Hepatocyte (in vitro differentiated cells): ENCODE results near the gene SIPA1. TPM values are rescaled to one million over a fixed set of nuclear protein-coding genes. Genes with fewer than 3 reads are reported as not detected.

Source experiments
- DNase-seq: peaks from one replicate; pipeline ENCODE4 v3.0.0-alpha.2; 2016; ENCODE audit warnings: low spot score
- H2AFZ ChIP-seq: fragments of 200-600 bp; sonication (generic); 2 replicates; pipeline ENCODE4 v1.6.0; 2016; ENCODE audit warnings: antibody characterized with exemption, mild to moderate bottlenecking
- H3K27ac ChIP-seq: fragments of 200-600 bp; sonication (generic); 2 replicates; pipeline ENCODE4 v1.5.1; 2016; ENCODE audit warnings: mild to moderate bottlenecking
- H3K27me3 ChIP-seq: fragments of 200-600 bp; sonication (generic); 2 replicates; pipeline ENCODE4 v1.6.1; 2016
- H3K36me3 ChIP-seq: fragments of 200-600 bp; sonication (generic); replicated peaks from 2 replicates; pipeline ENCODE4 v1.5.1; 2016; ENCODE audit warnings: low read depth; ENCODE audit not compliant: insufficient read depth
- H3K4me1 ChIP-seq: fragments of 200-600 bp; sonication (generic); 2 replicates; pipeline ENCODE4 v1.5.1; 2016; ENCODE audit warnings: mild to moderate bottlenecking, moderate library complexity; ENCODE audit not compliant: insufficient read depth
- H3K4me2 ChIP-seq: fragments of 200-600 bp; sonication (generic); 2 replicates; pipeline ENCODE4 v1.6.0; 2016
- H3K4me3 ChIP-seq: fragments of 200-600 bp; sonication (generic); 2 replicates; pipeline ENCODE4 v1.5.1; 2016; ENCODE audit warnings: mild to moderate bottlenecking
- H3K79me2 ChIP-seq: fragments of 200-600 bp; sonication (generic); 2 replicates; pipeline ENCODE4 v1.6.0; 2017; ENCODE audit warnings: mild to moderate bottlenecking
- H3K9me2 ChIP-seq: fragments of 200-600 bp; sonication (generic); replicated peaks from 2 replicates; pipeline ENCODE4 v1.6.0; 2017; ENCODE audit warnings: mild to moderate bottlenecking; ENCODE audit not compliant: insufficient read depth
- H3K9me3 ChIP-seq: fragments of 200-600 bp; sonication (generic); 2 replicates; pipeline ENCODE4 v1.5.1; 2016; ENCODE audit warnings: low read depth, mild to moderate bottlenecking
- H4K20me1 ChIP-seq: fragments of 200-600 bp; sonication (generic); 2 replicates; pipeline ENCODE4 v1.6.0; 2016; ENCODE audit warnings: mild to moderate bottlenecking; ENCODE audit not compliant: insufficient read depth, poor library complexity, severe bottlenecking
- EZH2 ChIP-seq: fragments of 200-600 bp; sonication (generic); IDR thresholded peaks from 2 replicates; pipeline ENCODE4 v1.6.1; 2016; ENCODE audit warnings: antibody characterized with exemption, mild to moderate bottlenecking, borderline replicate concordance
- EZH2phosphoT487 ChIP-seq: fragments of 200-600 bp; sonication (generic); IDR thresholded peaks from one replicate; pipeline ENCODE4 v1.6.1; 2018; ENCODE audit warnings: antibody characterized with exemption, mild to moderate bottlenecking, low read depth, moderate library complexity; ENCODE audit not compliant: unreplicated experiment, severe bottlenecking
- WGBS: methylation state at CpG from one replicate; pipeline ENCODE4 v1.1.6; 2016; ENCODE audit warnings: low lambda C conversion rate; ENCODE audit errors: missing lambda C conversion rate; 5-methylcytosine and 5-hydroxymethylcytosine counted together
- polyA plus RNA-seq: library from polyadenylated mRNA; unstranded; fragments of >200 nt; fragmentation: Nextera tagmentation; extraction: Ambion mirVana; gene quantifications from 2 replicates; pipeline ENCODE4 v1.2.1, GENCODE V29; 2016
- total RNA-seq: library from RNA; depleted of rRNA; stranded (reverse); fragments of >200 nt; gene quantifications from 2 replicates; pipeline ENCODE4 v1.2.3, GENCODE V29; 2014
- TF ChIP-seq, protein P1 (sequence below): fragments of 200-600 bp; sonication (generic); IDR thresholded peaks from 2 replicates; pipeline ENCODE4 v1.5.1; 2016; ENCODE audit warnings: antibody characterized with exemption, mild to moderate bottlenecking; ENCODE audit not compliant: poor library complexity

The SIPA1 gene
- total and polyA plus RNA-seq, 2 experiments from 2014 or later = 15.6 to 42.9 TPM

DNA sequence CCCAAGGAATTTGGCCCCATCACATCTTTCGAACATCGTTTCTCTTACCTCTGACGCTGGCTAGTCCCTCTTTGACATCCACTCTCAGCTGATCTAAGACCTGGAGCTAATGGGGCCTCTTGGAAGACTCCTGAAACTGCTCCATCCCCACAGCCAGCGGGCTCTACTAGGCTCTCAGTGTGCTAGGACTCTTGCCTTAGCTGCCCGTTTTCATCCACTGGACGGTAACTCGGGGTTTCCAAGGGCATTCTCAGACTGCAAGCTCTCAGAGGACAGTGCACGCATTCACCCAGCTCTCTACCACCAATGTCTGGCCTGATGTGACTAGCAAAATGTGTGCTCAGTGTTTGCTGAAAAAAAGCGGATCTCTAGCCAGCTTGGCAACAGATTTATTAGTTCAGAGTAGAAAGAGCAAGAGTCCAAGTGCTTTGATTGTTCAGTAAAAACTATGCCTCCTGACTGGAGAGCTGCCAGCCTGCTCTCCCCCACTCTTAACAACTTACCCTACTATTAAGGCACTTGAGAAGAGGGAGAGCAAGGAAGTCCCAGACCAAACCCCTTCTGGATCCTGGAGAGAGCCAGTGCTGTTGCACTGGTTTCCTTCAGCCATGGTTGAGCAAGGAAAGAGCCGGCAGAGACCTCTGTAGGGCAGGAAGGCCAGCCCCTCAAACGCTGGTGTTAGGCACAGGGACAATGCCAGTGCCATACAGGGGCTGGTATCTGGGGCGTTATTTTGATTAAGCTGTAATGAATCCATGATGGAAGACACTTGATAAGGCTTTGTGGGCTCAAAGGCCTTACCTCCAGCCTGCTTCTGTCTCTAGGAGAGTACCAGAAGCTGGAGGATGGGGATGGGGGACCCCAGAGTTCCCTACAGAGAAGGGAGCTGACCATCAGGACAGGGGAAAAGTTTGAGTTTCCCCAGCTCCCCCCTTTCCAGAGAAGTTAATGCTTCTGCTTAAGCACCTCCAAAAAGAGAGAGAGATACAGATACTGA, 15.6 kb downstream of the SIPA1 start:
- whole genome bisulfite sequencing = 79% methylated on average over 12 of the region's 12 CpGs
- no peak overlapping the region for H3K4me3 ChIP-seq
- no peak for TF ChIP-seq EZH2
- TF ChIP-seq EZH2phosphoT487 = no peak
- TF ChIP-seq, protein P1, sequence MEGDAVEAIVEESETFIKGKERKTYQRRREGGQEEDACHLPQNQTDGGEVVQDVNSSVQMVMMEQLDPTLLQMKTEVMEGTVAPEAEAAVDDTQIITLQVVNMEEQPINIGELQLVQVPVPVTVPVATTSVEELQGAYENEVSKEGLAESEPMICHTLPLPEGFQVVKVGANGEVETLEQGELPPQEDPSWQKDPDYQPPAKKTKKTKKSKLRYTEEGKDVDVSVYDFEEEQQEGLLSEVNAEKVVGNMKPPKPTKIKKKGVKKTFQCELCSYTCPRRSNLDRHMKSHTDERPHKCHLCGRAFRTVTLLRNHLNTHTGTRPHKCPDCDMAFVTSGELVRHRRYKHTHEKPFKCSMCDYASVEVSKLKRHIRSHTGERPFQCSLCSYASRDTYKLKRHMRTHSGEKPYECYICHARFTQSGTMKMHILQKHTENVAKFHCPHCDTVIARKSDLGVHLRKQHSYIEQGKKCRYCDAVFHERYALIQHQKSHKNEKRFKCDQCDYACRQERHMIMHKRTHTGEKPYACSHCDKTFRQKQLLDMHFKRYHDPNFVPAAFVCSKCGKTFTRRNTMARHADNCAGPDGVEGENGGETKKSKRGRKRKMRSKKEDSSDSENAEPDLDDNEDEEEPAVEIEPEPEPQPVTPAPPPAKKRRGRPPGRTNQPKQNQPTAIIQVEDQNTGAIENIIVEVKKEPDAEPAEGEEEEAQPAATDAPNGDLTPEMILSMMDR = no peak
- no peaks in the 10 kb centered on the region for H3K9me3 ChIP-seq
- H3K4me1 ChIP-seq = peaks cover 22% of the 10 kb centered on the region
- H3K4me2 ChIP-seq = peak overlapping the region; percentile 75
- peak overlapping the region; percentile 98 for H3K27ac ChIP-seq
- DNase-seq = peak; percentile 34
- H2AFZ ChIP-seq = no peak overlapping the region
- H4K20me1 ChIP-seq = no peaks in the 10 kb centered on the region
- peaks cover 2% of the 10 kb centered on the region for H3K79me2 ChIP-seq
- H3K9me2 ChIP-seq = no peaks in the 10 kb centered on the region
- no peaks in the 10 kb centered on the region for H3K27me3 ChIP-seq
- H3K36me3 ChIP-seq = no peaks in the 10 kb centered on the region

DNA sequence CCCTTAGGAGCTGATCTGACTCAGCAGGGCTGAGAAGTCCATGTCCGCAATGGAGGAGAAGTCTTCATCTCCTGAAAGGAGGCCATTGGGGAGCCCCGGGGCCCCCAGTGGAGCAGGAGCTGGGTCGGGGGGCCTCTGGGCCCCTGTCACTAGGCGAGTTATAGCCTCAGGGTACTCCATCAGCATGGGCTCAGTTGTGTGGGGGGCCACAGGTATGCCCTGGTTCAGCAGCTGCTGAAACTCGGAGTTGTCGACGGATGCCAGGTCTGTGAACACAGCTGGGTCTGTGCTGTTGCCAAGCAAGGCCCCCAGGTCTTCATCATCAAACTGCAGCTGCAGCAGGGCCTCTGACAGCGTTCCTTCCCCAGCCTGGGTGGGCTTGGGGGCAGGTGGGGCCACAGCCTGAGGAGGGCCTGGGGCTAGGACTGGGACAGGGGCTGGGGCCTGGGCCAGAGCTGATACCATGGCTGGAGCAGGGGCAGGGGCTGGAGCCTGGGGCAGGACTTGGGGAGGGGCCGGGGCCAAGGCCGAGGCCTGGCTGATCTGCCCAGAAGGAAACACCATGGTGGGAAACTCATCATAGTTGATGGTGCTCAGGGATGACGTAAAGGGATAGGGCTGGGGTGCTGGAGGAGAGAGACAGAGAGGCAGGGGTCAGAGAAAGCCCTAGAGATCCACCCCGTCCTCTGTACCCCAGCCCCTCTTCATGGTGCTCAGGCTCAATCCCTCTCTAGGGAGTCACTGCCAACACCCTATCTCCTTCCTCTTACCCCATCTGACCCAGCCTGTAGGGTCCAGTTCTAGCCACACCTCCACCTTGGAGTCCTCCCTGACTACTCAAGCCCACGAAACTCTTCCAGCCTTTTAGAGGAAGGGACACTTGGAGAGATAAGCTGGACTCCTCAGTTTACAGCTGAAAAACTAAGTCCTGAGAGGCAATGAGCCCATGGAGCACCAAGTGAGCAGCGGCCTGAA, 16.8 kb downstream of the SIPA1 start:
- peaks cover 22% of the 10 kb centered on the region for H3K4me1 ChIP-seq
- H2AFZ ChIP-seq = no peak overlapping the region
- H3K9me3 ChIP-seq = no peaks in the 10 kb centered on the region
- no peak overlapping the region for H3K4me2 ChIP-seq
- TF ChIP-seq, protein P1 = no peak
- TF ChIP-seq EZH2phosphoT487 (no peak), EZH2 (no peak)
- peaks cover 2% of the 10 kb centered on the region for H3K79me2 ChIP-seq
- DNase-seq = peak; percentile 5
- H3K4me3 ChIP-seq = no peak overlapping the region
- H3K36me3 ChIP-seq = no peaks in the 10 kb centered on the region
- WGBS = 95% methylated on average over 11 of the region's 14 CpGs
- no peaks in the 10 kb centered on the region for H4K20me1 ChIP-seq
- no peaks in the 10 kb centered on the region for H3K9me2 ChIP-seq
- no peaks in the 10 kb centered on the region for H3K27me3 ChIP-seq
- H3K27ac ChIP-seq = peak overlapping the region; percentile 98

DNA sequence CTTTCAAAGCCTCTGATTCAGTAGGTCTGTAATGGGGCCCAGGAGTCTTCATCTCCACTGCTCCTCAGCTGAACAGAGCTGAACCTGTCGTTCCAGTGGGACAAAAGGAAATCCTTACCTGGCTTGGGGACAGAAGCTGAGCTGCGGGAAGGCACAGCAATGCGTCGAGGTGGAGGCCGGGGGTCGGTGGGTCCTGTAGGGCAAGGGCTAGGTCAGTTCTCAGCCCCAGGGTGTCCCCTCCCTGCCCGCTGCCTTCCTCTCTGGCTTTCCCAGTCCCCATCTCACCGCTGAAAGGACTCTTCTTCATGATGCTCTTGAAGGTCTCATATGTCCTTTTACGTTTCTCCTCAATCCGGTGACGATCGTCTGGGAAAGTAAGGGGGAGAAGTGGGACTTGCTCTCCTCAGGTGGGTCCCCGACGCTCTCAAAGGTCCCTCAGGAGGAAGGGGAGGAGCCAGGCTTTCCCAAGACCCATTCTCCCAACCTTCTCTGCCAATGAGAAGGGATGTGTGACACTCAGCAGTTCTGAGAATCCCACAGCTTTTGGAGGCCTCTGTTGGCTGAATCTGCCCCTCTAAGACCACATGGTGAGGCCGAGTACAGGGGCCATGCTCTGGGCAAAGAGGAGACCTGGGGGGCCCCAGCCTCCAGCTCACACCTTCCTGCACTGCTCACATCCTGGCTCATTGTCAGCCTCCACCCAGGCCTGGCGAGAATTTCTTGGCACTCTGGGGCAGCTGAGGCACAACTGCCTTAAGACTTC, 17.9 kb downstream of the SIPA1 start:
- Histone ChIP-seq H3K36me3 (no peaks in the 10 kb centered on the region), H3K4me3 (no peak overlapping the region), H3K79me2 (peaks cover 9% of the 10 kb centered on the region), H3K4me1 (peaks cover 22% of the 10 kb centered on the region), H3K4me2 (no peak overlapping the region), H3K27me3 (no peaks in the 10 kb centered on the region), H3K9me3 (no peaks in the 10 kb centered on the region), H4K20me1 (no peaks in the 10 kb centered on the region), H2AFZ (no peak overlapping the region), H3K27ac (no peak overlapping the region), H3K9me2 (no peaks in the 10 kb centered on the region)
- DNase-seq = no peak
- 94% methylated on average over 16 of the region's 16 CpGs for WGBS
- TF ChIP-seq EZH2 (no peak), EZH2phosphoT487 (no peak)
- TF ChIP-seq, protein P1 = no peak
